ENCODE measurements around the gene CST4.
"Not testable (repeated sequence)": the region's sequence is repeated elsewhere in the genome, so short reads cannot be mapped to it uniquely, and the experiment has no call there.

CST4 gene, protein sequence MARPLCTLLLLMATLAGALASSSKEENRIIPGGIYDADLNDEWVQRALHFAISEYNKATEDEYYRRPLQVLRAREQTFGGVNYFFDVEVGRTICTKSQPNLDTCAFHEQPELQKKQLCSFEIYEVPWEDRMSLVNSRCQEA

DNA sequence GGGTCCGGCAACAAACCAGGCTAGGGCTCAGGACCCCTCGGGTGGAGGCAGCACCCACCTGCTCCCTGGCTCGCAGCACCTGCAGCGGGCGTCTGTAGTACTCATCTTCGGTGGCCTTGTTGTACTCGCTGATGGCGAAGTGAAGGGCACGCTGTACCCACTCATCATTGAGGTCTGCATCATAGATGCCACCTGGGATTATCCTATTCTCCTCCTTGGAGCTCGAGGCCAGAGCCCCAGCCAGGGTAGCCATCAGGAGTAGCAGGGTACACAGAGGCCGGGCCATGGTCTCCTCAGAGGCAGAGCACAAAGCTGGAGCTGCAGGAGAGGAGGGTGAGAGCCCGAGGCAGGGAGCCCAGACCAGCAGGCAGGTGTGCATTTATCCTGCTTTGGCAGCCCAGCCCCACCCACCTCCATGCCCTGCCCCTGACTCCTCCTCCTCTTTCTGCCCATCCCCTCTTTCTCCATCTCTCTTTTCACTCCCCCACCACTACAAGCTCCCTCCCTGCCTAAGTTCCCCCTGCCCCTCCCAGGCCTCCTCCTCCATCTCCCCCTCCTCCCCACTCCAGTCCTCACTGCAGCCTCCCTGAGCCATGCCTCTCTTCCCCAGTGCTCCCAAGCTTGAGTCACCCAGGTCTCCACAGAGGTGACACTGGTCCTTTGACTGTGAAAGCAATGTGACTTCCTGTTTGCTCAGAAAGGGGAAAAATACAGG, at the start of gene CST4:
TSS of gene CST4 (minus strand) at position 355 of the 715 bp plus-strand sequence. CDS start at position 286, 69 bp downstream.
- not testable (repeated sequence) for DNase-seq (ENCODE audit: insufficient read length, low spot score); FAIRE-seq

DNA sequence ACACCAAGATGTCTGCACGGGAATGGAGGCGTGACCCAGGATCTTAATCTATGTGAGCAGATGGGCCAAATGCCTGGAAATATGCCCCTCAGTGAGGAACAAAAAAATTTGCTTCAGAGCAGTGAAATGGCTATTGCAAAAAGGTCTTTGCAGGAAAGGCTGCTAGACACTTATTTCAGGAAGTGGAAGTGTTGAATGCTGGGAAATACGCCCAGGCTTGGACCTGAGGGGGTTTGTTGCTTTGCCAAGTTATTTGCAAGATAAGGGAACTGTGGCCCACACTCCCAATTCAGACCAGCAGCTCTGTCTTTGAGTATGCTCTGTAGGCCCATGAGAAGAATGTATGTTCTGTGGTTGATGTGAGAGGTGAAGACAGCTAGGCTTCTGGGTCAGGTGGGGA, 46.6 kb upstream of the CST4 start:
- FAIRE-seq; DNase-seq (ENCODE audit: insufficient read length, low spot score): not testable (repeated sequence)

DNA sequence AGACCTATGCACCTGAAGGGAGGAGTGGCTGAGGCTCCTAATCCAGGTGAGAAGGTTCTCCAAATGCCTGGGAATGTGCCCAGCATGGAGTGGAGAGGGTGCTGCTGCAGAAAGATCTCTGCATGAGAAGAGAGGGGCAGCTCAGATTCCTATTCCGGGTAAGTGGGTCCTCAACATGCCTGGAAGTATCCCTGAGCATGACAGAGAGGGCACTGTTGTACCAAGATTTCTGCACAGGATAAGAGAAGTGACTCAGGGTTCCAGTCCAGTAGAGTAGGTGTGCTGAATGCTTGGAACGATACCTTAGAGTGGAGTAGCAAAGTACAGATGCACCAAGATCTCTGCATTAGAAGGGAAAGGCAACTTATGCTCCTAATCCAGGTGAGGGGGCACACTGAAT, 46.1 kb upstream of the CST4 start:
- not testable (repeated sequence) for DNase-seq (ENCODE audit: insufficient read length, low spot score); FAIRE-seq

DNA sequence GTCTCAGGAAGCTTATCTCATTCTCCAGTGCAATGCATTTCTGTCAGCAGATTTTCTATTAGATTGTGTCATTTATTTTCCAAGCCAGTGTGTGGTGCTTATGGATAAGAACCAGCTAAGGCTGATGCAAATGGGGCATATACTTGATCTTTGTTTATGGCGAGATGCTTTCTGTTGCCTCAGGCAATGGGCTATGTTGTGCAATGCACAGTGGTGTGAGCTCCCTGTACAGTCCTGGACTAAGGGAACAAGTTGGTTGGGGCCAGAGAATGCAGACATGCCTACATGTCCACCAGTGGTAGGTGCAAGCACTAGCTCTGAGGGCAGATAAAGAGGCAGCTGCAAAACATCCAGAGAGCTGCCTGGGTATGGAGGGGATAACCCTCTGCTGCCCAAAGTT, 45.6 kb upstream of the CST4 start:
- not testable (repeated sequence) for FAIRE-seq; DNase-seq (ENCODE audit: insufficient read length, low spot score)

DNA sequence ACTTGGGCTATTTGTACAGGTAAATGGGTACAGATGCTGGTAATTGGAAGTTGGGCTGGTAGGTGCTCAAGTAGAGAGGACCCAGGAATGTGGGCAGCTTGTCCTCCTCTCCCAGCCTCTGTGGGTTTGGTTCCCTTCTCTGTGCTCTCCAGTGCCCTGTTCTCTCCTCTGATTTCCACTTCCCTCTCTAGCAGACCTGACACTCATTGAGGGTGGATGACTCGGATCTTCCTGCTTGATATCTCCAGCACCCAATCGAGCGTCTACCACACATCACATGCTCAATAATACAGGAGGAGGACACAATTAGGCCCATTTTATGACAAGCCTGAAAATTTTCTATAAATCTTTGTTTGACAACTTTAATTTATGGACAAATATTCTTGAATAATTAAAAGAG, 38.2 kb upstream of the CST4 start:
- FAIRE-seq (no peak), DNase-seq (ENCODE audit: insufficient read length, low spot score) (no peak)

- FAIRE-seq (no peak), DNase-seq (ENCODE audit: insufficient read length, low spot score) (no peak)
Observed at GRCh38 chr20:23725102-23725501, 36.3 kb upstream of the CST4 start.

DNA sequence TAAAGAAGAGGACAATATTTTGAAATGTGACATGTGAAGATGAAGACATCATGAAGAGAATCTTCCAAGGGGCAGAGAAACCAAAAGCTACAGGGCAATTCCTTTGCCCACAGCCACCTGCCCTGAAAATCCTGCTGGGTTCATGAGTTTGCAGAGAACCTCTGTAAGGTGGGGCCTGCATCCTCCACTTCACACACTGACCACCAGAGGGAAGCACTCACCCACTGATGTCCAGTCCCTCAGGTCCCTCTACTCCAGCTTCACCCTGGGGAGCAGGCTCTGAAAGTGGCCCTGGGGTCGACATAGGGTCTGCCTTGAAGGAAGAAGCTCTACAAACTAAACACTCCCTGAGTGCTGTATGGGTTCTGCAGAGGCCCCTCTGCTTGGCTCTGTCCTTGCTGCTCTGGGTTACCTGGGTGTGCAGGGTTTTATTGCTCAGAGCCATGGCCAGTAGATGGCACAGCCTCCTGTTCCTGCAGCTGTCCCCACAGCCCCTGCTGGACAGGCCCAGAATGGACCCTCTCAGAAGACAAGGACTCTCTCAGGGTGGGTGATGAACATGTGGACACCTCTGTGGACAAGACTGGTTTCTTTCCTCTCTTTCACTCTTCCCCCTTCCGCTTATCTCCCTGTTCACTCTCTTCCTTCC, 34.9 kb upstream of the CST4 start:
- DNase-seq (ENCODE audit: insufficient read length, low spot score) = not testable (repeated sequence)
- FAIRE-seq = peak; percentile 71

DNA sequence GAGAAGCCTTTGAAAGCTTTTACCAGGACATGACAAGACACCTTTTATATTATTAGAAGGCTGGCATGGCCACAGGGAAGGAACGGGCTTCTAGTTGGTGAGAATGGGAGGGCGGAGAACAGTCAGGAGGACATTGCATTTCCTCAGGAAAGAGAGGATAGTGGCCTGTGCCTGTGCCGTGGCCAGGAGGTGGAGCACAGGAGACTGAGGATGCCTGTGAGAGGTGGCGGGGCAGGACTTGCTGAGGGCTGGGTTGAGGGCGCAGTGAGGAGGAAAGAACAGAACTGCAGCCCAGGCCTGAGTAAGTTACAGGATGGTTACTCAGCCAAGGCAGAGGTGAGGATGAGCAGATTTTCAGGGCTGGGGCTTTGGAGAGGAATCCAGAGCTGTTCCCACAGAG, 34.0 kb upstream of the CST4 start:
- not testable (repeated sequence) for DNase-seq (ENCODE audit: insufficient read length, low spot score); FAIRE-seq

DNA sequence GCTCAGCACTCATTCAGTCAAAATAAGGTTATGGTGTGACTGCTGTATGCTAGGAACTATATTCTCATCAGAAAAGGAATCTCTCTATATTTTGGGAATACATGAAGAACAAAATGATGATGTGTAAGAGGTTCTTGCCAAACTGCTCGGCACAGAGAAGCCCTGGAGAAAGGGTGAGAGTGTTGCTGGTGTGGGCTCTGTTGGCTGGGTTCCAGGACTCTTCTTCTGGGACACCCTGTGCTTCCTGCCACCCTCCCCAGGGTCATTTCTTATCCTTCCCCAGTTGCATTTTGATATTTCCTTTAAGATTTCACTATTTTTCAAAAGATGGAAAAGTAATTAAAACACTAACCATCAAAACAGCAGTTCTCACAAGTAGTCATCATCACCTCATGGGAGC, 33.1 kb upstream of the CST4 start:
- no peak for FAIRE-seq
- DNase-seq (ENCODE audit: insufficient read length, low spot score) = no peak

DNA sequence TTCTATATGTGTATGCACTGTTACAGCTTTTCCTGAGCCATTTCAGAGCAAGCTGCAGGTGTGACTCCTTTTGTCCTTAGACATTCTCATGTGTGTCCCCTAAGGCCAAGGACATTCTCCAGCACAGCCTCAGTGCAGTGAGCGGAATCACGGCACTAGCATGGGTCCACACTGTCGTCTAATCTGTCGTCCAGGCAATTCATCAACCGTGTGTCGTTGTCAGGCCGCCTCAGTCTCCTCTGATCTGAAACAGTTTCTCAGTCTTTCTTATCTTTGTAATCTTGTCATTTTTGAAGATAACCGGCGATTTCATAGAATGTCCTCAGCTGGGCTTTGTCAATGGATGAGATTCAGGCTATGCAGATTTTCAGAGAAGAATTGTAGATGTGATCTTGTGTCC, 30.5 kb upstream of the CST4 start:
- not testable (repeated sequence) for FAIRE-seq; DNase-seq (ENCODE audit: insufficient read length, low spot score)

GRCh38 chr20:23711778-23712177, 22.9 kb upstream of the CST4 start:
- not testable (repeated sequence) for DNase-seq (ENCODE audit: insufficient read length, low spot score); FAIRE-seq

GRCh38 chr20:23710771-23711170, 21.9 kb upstream of the CST4 start:
- DNase-seq (ENCODE audit: insufficient read length, low spot score) = no peak
- FAIRE-seq = no peak

DNA sequence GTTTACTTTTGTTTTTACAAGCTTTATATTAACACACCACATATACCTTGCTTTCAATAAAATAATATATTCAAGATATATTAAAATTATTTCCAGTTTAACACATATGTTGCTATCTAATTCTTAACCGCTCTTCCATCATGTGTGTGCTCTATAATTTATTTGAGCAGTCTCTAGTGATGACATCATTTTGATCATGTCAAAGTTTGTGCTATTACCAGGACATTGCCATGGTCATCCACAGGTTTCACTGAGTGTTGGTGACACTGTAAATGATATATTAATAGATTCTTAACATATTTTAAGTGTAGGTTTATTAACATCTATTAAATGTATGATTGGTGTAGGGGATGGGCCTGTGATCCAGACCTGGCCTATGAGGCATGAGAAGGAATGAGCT, 17.1 kb upstream of the CST4 start:
- no peak for DNase-seq (ENCODE audit: insufficient read length, low spot score)
- no peak for FAIRE-seq

DNA sequence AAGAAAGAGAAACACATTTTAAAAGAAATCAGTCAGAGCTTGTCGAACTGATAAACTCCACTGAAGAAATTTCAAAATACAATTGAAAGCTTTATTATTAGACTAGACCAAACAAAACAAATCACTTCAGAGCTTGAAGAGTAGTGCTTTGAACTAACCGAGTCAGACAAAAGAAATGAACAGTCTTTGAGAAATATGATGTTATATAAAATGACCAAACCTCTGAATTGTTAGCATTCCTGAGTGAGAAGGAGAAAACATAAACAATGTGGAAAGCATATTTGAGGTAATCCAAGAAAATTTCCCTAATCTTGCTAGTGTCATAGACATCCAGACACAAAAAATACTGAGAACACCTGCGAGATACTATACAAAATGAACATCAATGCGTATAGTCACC, 13.2 kb upstream of the CST4 start:
- DNase-seq (ENCODE audit: insufficient read length, low spot score) (no peak), FAIRE-seq (no peak)

GRCh38 chr20:23700931-23701330, 12.1 kb upstream of the CST4 start:
- FAIRE-seq (no peak), DNase-seq (ENCODE audit: insufficient read length, low spot score) (no peak)

DNA sequence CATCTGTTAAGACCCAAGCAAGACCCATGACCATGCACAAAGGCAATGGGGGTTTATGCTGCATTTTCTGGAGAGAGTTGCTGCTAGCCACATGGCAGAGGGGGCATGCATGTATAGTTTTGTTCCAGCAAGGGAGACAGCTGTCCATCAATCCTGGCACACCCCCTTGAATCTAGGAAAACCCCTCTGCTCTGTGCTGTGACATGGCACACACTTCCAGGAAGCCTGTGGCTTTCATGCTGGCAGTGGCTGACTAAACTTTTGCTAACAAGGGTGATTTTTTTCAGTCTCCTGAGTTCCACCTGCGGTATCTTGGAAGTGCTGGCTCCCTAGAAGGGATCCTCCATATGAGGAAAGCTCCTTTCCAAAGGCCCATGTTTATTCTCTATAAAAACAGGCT, 9.1 kb upstream of the CST4 start:
- DNase-seq (ENCODE audit: insufficient read length, low spot score) (no peak), FAIRE-seq (no peak)

GRCh38 chr20:23695068-23695395, 6.2 kb upstream of the CST4 start:
- not testable (repeated sequence) for FAIRE-seq

GRCh38 chr20:23694178-23695067, 5.6 kb upstream of the CST4 start:
- not testable (repeated sequence) for DNase-seq (ENCODE audit: insufficient read length, low spot score); FAIRE-seq

More at GRCh38 chr20:23695068-23695395, 6.2 kb upstream of the CST4 start:
- DNase-seq (ENCODE audit: insufficient read length, low spot score) = not testable (repeated sequence)

GRCh38 chr20:23692725-23693619, 4.1 kb upstream of the CST4 start:
- DNase-seq (ENCODE audit: insufficient read length, low spot score); FAIRE-seq: not testable (repeated sequence)

GRCh38 chr20:23691675-23692074, 2.8 kb upstream of the CST4 start:
- no peak for DNase-seq (ENCODE audit: insufficient read length, low spot score)
- no peak for FAIRE-seq
